Ovary (tissue), 3 donors: ENCODE measurements around the gene VAC14.

Experiments
- EP300 ChIP-seq: sonication (generic); formaldehyde crosslinking; IDR thresholded peaks from one replicate; pipeline ENCODE4 v1.6.1; 2017; ENCODE audit warnings: antibody characterized with exemption
- POLR2A ChIP-seq: fragments of 450-650 bp; IDR thresholded peaks from one replicate; pipeline ENCODE4 v1.6.1; 2017; ENCODE audit warnings: antibody characterized with exemption, mild to moderate bottlenecking, moderate library complexity
- TF ChIP-seq, protein P1 (sequence below), 3 donors: fragments of 450-650 bp in 2 of 3; fragments of 200-600 bp in 1 of 3; IDR thresholded peaks; one replicate each; pipeline versions ENCODE4 v1.5.1 to v1.8.0; 2016 to 2022; ENCODE audit warnings: antibody characterized with exemption in 3 of 3, mild to moderate bottlenecking in 1 of 3
- donor health status: DM: no; HTN: no; CAD: no.

GRCh38 chr16:70780546-70780945 lies 20.4 kb downstream of the VAC14 start:
- TF ChIP-seq, protein P1, sequence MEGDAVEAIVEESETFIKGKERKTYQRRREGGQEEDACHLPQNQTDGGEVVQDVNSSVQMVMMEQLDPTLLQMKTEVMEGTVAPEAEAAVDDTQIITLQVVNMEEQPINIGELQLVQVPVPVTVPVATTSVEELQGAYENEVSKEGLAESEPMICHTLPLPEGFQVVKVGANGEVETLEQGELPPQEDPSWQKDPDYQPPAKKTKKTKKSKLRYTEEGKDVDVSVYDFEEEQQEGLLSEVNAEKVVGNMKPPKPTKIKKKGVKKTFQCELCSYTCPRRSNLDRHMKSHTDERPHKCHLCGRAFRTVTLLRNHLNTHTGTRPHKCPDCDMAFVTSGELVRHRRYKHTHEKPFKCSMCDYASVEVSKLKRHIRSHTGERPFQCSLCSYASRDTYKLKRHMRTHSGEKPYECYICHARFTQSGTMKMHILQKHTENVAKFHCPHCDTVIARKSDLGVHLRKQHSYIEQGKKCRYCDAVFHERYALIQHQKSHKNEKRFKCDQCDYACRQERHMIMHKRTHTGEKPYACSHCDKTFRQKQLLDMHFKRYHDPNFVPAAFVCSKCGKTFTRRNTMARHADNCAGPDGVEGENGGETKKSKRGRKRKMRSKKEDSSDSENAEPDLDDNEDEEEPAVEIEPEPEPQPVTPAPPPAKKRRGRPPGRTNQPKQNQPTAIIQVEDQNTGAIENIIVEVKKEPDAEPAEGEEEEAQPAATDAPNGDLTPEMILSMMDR (IDR thresholded peaks at IDR 0.05), result no peak
- TF ChIP-seq POLR2A (no peak), EP300 (no peak)
